NT2/D1 (cell line): Measurements from ENCODE around the gene SCAMP2.

ENCODE experiments used
- SUZ12 ChIP-seq: IDR thresholded peaks from 2 replicates; pipeline ENCODE4 v1.6.1; 2011; ENCODE audit not compliant: insufficient read length, insufficient read depth; ENCODE audit errors: extremely low read depth
- ZNF274 ChIP-seq: IDR thresholded peaks from 2 replicates; pipeline ENCODE4 v1.6.1; 2011; ENCODE audit warnings: mild to moderate bottlenecking, low read depth, low read length

DNA sequence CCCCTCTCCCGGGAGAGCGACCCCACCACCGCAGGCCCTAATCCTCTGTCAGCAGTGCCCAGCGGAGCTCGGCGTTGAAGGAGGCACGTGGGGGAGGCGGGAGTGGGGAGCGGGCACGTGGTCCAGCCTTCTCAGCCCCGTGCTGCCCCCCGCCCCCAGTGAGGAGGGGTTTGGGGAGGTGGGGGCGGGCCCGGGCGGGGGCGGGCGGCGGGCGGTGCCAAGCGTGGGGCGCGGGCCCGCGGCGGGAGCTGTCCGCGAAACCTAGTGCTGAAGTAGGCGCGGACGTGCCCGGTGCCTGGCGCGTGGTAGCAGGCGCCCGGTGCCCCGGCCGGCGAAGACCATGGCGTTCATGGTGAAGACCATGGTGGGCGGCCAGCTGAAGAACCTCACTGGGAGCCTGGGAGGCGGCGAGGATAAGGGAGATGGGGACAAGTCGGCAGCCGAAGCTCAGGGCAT, 46.8 kb downstream of the SCAMP2 start, which contains the start of gene CPLX3:
- TF ChIP-seq SUZ12, result no peak
- no peak for TF ChIP-seq ZNF274
